Psoas muscle (tissue), 8 donors: Measurements from ENCODE around the gene TARS2. TPM values are rescaled to one million over a fixed set of nuclear protein-coding genes. Genes with fewer than 3 reads are reported as not detected.

Source experiments
- ATAC-seq, 4 donors: fragments of 200-7000 bp; cut with Tn5 transposase; one replicate each; pipeline ENCODE4 v1.9.1; 2020; ENCODE audit warnings: moderate library complexity in 3 of 4, mild to moderate bottlenecking in 2 of 4
- DNase-seq, 2 donors: peaks; one replicate each; pipeline ENCODE4 v3.0.0-alpha.2; 2020
- H3K27ac ChIP-seq: fragments of 200-600 bp; one replicate; pipeline ENCODE4 v1.8.0; 2022
- H3K27me3 ChIP-seq, 3 donors: fragments of 200-600 bp in 1 of 3; one replicate each; pipeline versions ENCODE4 v1.6.1 to v1.8.0; 2013 to 2022; ENCODE audit warnings: low read length in 2 of 3, mild to moderate bottlenecking in 2 of 3, moderate library complexity in 1 of 3; ENCODE audit not compliant: insufficient read depth in 3 of 3
- H3K36me3 ChIP-seq, 2 donors: fragments of 200-600 bp in 1 of 2; one replicate each; pipeline versions ENCODE4 v1.6.1 to v1.8.0; 2013 to 2022; ENCODE audit warnings: low read depth in 1 of 2, mild to moderate bottlenecking in 1 of 2, moderate library complexity in 1 of 2; ENCODE audit not compliant: insufficient read depth in 1 of 2
- H3K4me1 ChIP-seq: fragments of 200-600 bp; one replicate; pipeline ENCODE4 v1.8.0; 2022
- H3K4me3 ChIP-seq: fragments of 200-600 bp; one replicate; pipeline ENCODE4 v1.8.0; 2022; ENCODE audit warnings: mild to moderate bottlenecking
- H3K9me3 ChIP-seq: fragments of 200-600 bp; one replicate; pipeline ENCODE4 v1.8.0; 2022
- CTCF ChIP-seq: fragments of 200-600 bp; IDR thresholded peaks from one replicate; pipeline ENCODE4 v1.8.0; 2022; ENCODE audit warnings: antibody characterized with exemption
- WGBS, 3 donors: extraction: QIAGEN DNeasy Blood & Tissue Kit; methylation state at CpG; one replicate each; pipeline versions ENCODE4 v1.1.6 to v1.1.7; 2013; 5-methylcytosine and 5-hydroxymethylcytosine counted together
- intact Hi-C, 2 donors: fragments of 100-400 bp; cut with DNase I; formaldehyde crosslinking; loops; one replicate each; pipeline versions ENCODE4 v1.11.0 to v1.14.2; 2022
- polyA plus RNA-seq, 3 donors: library from polyadenylated mRNA; stranded (reverse); fragments of 200-250 nt; gene quantifications; one replicate each; pipeline ENCODE4 v1.2.3, GENCODE V29; 2013
- total RNA-seq, 4 donors: library from RNA; stranded (reverse); fragmentation: NEBNext Ultra II Directional in 2 of 4; extraction: Animal tissue kit (Norgen Biotek cat#: 25700) in 2 of 4; gene quantifications; one replicate each; pipeline versions ENCODE4 v1.2.1 to v1.2.4, GENCODE V29; 2021 to 2023
- donor health status: healthy with polysubstance abuse.
- donor health status: DM: no; HTN: no; CAD: no; lungs with moderate emphysema.
- donor health status: Bipolar disorder and iron deficiency.
- donor health status: healthy.
- donor health status: DM: yes; HTN: yes; CAD: no.
- donor health status: DM: no; HTN: no; CAD: no.
- donor health status: DM: no; HTN: no; CAD: no.
- donor health status: DM: yes; HTN: yes; CAD: no.

Gene TARS2
- total and polyA plus RNA-seq, 7 donors = 9.6 to 44.5 (median 24.0) TPM

GRCh38 chr1:150512846-150513245 is 25.6 kb downstream of the TARS2 start:
- no peak for TF ChIP-seq CTCF
- H3K9me3 ChIP-seq = no peaks in the 10 kb centered on the region
- DNase-seq (no peak), ATAC-seq (no peak)
- no peaks in the 10 kb centered on the region for H3K27me3 ChIP-seq
- H3K4me3 ChIP-seq = no peak overlapping the region
- peaks cover 0 to 19% of the 10 kb centered on the region in 2 donors for H3K36me3 ChIP-seq
- 55 to 78% (median 57%) methylated on average over 2 of the region's 2 CpGs for WGBS, 3 donors
- peaks cover 6% of the 10 kb centered on the region for H3K4me1 ChIP-seq
- intact Hi-C loops = loop anchor here in 1 of 2 donors (2.0 kb wide), 1 partner anchor 24 kb away; no protein-coding TSS in a partner anchor
- H3K27ac ChIP-seq = no peak overlapping the region

- ATAC-seq = no peak
These were observed 26.2 kb downstream of the TARS2 start for GRCh38 chr1:150513351-150513791.

GRCh38 chr1:150514260-150514659 is 27.0 kb downstream of the TARS2 start:
- ATAC-seq (no peak), DNase-seq (peak in 1 of 2 donors; percentile 13)
- intact Hi-C loops = no loop called here
- H3K9me3 ChIP-seq = no peaks in the 10 kb centered on the region
- TF ChIP-seq CTCF = no peak
- H3K4me3 ChIP-seq = no peak overlapping the region
- no peaks in the 10 kb centered on the region for H3K27me3 ChIP-seq
- H3K27ac ChIP-seq = peak overlapping the region; percentile 94
- peaks cover 0 to 24% of the 10 kb centered on the region in 2 donors for H3K36me3 ChIP-seq
- WGBS, 3 donors = 81 to 94% (median 81%) methylated on average over 9 of the region's 9 CpGs
- H3K4me1 ChIP-seq = peaks cover 6% of the 10 kb centered on the region

More at GRCh38 chr1:150513351-150513791, 26.2 kb downstream of the TARS2 start:
- peaks cover 6% of the 10 kb centered on the region for H3K4me1 ChIP-seq
- H3K36me3 ChIP-seq = peaks cover 0 to 24% of the 10 kb centered on the region in 2 donors
- H3K4me3 ChIP-seq = no peak overlapping the region
- H3K27ac ChIP-seq = no peak overlapping the region
- 68 to 78% (median 75%) methylated on average over 7 of the region's 7 CpGs for WGBS, 3 donors
- intact Hi-C loops = loop anchor here in 1 of 2 donors (2.0 kb wide), 1 partner anchor 25 kb away; no protein-coding TSS in a partner anchor
- peak in 1 of 2 donors; percentile 19 for DNase-seq
- H3K27me3 ChIP-seq = no peaks in the 10 kb centered on the region
- no peak for TF ChIP-seq CTCF
- no peaks in the 10 kb centered on the region for H3K9me3 ChIP-seq

- H3K4me1 ChIP-seq = peaks cover 6% of the 10 kb centered on the region
- H3K36me3 ChIP-seq = peaks cover 0 to 24% of the 10 kb centered on the region in 2 donors
- no peak for TF ChIP-seq CTCF
- WGBS, 3 donors = 24 to 27% (median 24%) methylated on average over 21 of the region's 21 CpGs
- ATAC-seq = peak in 2 of 4 donors; percentile 23 to 35
- peak overlapping the region; percentile 74 for H3K4me3 ChIP-seq
- H3K27ac ChIP-seq = peak overlapping the region; percentile 94
- H3K27me3 ChIP-seq = no peaks in the 10 kb centered on the region
- intact Hi-C loops = loop anchor here in 1 of 2 donors (5.0 kb wide), 1 partner anchor 38 kb away; no protein-coding TSS in a partner anchor
- no peak for DNase-seq
- no peaks in the 10 kb centered on the region for H3K9me3 ChIP-seq
These were observed 27.7 kb downstream of the TARS2 start for GRCh38 chr1:150514913-150515327.
